NT2/D1 (cell line): ENCODE results near the gene ANK3.

Experiments used
- SUZ12 ChIP-seq: IDR thresholded peaks from 2 replicates; pipeline ENCODE4 v1.6.1; 2011; ENCODE audit not compliant: insufficient read length, insufficient read depth; ENCODE audit errors: extremely low read depth
- YY1 ChIP-seq: IDR thresholded peaks from 2 replicates; pipeline ENCODE4 v1.6.1; 2011; ENCODE audit not compliant: insufficient read length, insufficient read depth
- ZNF274 ChIP-seq: IDR thresholded peaks from 2 replicates; pipeline ENCODE4 v1.6.1; 2011; ENCODE audit warnings: mild to moderate bottlenecking, low read depth, low read length

- TF ChIP-seq YY1 (no peak), SUZ12 (no peak), ZNF274 (no peak)
These were observed 8.1 kb upstream of the ANK3 start for GRCh38 chr10:60397792-60398191.
